ENCODE data around the gene PAX5.

GRCh38 chr9:36945999-36946398, 88.1 kb downstream of the PAX5 start:
- no peak for TF ChIP-seq CTCF (conservative IDR thresholded peaks at IDR 0.05 in 1 of 2, IDR thresholded peaks at IDR 0.05 in 1 of 2; ENCODE audit: low read depth in 1 of 2, low read length in 2 of 2)
- no peak for TF ChIP-seq EZH2 (IDR thresholded peaks at IDR 0.05; ENCODE audit: low read length, missing control alignments)
